Panc1 (cell line): ENCODE results near the gene DYNLRB1. TPM values are rescaled to one million over a fixed set of nuclear protein-coding genes. Genes with fewer than 3 reads are reported as not detected.

Experiments
- ATAC-seq: fragments of 200-7000 bp; cut with Tn5 transposase; 2 replicates; pipeline ENCODE4 v1.9.1; 2020; ENCODE audit warnings: mild to moderate bottlenecking, moderate library complexity
- BruUV-seq: library from RNA; stranded (reverse); fragments of 400-500 nt; replicated peaks from 2 replicates; lab custom pipeline; 2021; lab: Mats Ljungman, UMichigan
- CTCF ChIA-PET: fragments of 300-600 bp; sonication (Branson Sonifier 250); formaldehyde crosslinking; loops from one replicate; lab custom pipeline; 2022; ENCODE audit warnings: antibody characterized with exemption; lab: Charles Lee
- POLR2A ChIA-PET: fragments of 300-600 bp; sonication (Branson Sonifier 250); formaldehyde crosslinking; loops from one replicate; lab custom pipeline; 2022; ENCODE audit warnings: antibody characterized with exemption; lab: Charles Lee
- DNase-seq: peaks from one replicate; pipeline ENCODE4 v3.0.0-alpha.2; 2010; ENCODE audit warnings: low read depth, low spot score
- H3K27ac ChIP-seq: 2 replicates; pipeline ENCODE4 v1.5.1; 2011; ENCODE audit warnings: mild to moderate bottlenecking, low read length, inconsistent platforms
- H3K27me3 ChIP-seq: fragments of 200-500 bp; sonication (Bioruptor generic); 2 replicates; pipeline ENCODE4 v1.6.0; 2014; ENCODE audit warnings: low read length, inconsistent platforms; ENCODE audit not compliant: control insufficient read depth, insufficient read depth
- H3K36me3 ChIP-seq: fragments of 200-500 bp; sonication (Bioruptor generic); 2 replicates; pipeline ENCODE4 v1.5.1; 2014; ENCODE audit warnings: inconsistent platforms, mild to moderate bottlenecking, low read length, moderate library complexity; ENCODE audit not compliant: control insufficient read depth, insufficient read depth
- H3K4me1 ChIP-seq: 2 replicates; pipeline ENCODE4 v1.5.1; 2011; ENCODE audit warnings: inconsistent platforms, mild to moderate bottlenecking, low read length, moderate library complexity; ENCODE audit not compliant: control insufficient read depth, insufficient read depth
- H3K4me3 ChIP-seq, 2 experiments: 2 replicates each; pipeline ENCODE4 v1.5.1; 2011 to 2012; ENCODE audit warnings: low read depth in 2 of 2, low read length in 2 of 2, mild to moderate bottlenecking in 2 of 2, inconsistent platforms in 1 of 2, moderate library complexity in 1 of 2
- H3K9me3 ChIP-seq: fragments of 200-500 bp; sonication (Bioruptor generic); 2 replicates; pipeline ENCODE4 v1.5.1; 2014; ENCODE audit warnings: low read depth, mild to moderate bottlenecking, inconsistent platforms, low read length, moderate library complexity; ENCODE audit not compliant: control insufficient read depth, insufficient read depth
- CTCF ChIP-seq: fragments of 450-650 bp; IDR thresholded peaks from 2 replicates; pipeline ENCODE4 v1.5.1; 2017; ENCODE audit warnings: mild to moderate bottlenecking
- POLR2AphosphoS5 ChIP-seq: IDR thresholded peaks from 2 replicates; pipeline ENCODE4 v1.6.1; 2012; ENCODE audit warnings: mild to moderate bottlenecking, low read depth, low read length, moderate library complexity
- REST ChIP-seq, 2 experiments: IDR thresholded peaks; 2 replicates each; pipeline ENCODE4 v1.6.1; 2011 to 2012; ENCODE audit warnings: low read depth in 2 of 2, control low read depth in 1 of 2, low read length in 1 of 2, mild to moderate bottlenecking in 1 of 2, moderate library complexity in 1 of 2; ENCODE audit not compliant: insufficient read depth in 1 of 2
- SIN3A ChIP-seq: IDR thresholded peaks from 2 replicates; pipeline ENCODE4 v1.6.1; 2012; ENCODE audit warnings: low read depth, mild to moderate bottlenecking, low read length, moderate library complexity, borderline replicate concordance; ENCODE audit not compliant: insufficient read depth
- TCF7L2 ChIP-seq: IDR thresholded peaks from 2 replicates; pipeline ENCODE4 v1.6.1; 2011; ENCODE audit warnings: mild to moderate bottlenecking, low read depth, low read length, inconsistent platforms
- in situ Hi-C: cut with HindIII; loops from 2 replicates; pipeline ENCODE4 v1.10.0; 2016; ENCODE audit warnings: low sequenced_read_pairs, low pct_unique_long_range_greater_than_20kb
- intact Hi-C: fragments of 100-400 bp; cut with micrococcal nuclease; formaldehyde crosslinking; loops from one replicate; pipeline ENCODE4 v1.10.0; 2022; ENCODE audit not compliant: unreplicated experiment
- total RNA-seq: library from RNA; stranded (reverse); gene quantifications from one replicate; pipeline ENCODE4 v1.2.1, GENCODE V29; 2021; ENCODE audit not compliant: unreplicated experiment

Gene DYNLRB1
- total RNA-seq, 1 experiment from 2014 or later, result 155 TPM

GRCh38 chr20:34495307-34495706, 20.9 kb upstream of the DYNLRB1 start:
- intact Hi-C loops, result no loop called here
- no peak for TF ChIP-seq REST (IDR thresholded peaks at IDR 0.05; ENCODE audit: insufficient read depth in 1 of 2, low read depth in 2 of 2, low read length in 1 of 2)
- no peak for TF ChIP-seq POLR2AphosphoS5
- no peak for TF ChIP-seq SIN3A
- TF ChIP-seq TCF7L2, result no peak
- TF ChIP-seq CTCF, result no peak
- Histone ChIP-seq H3K27ac (no peak overlapping the region), H3K4me1 (no peaks in the 10 kb centered on the region), H3K4me3 (no peak overlapping the region), H3K27me3 (no peaks in the 10 kb centered on the region), H3K9me3 (no peaks in the 10 kb centered on the region), H3K36me3 (peaks cover 16% of the 10 kb centered on the region)
- DNase-seq (no peak), ATAC-seq (no peak)
- in situ Hi-C loops, result no loop called here
- CTCF ChIA-PET, result no interaction called here
- POLR2A ChIA-PET, result no interaction called here
- no TSS peak for BruUV-seq

GRCh38 chr20:34495916-34496315, 20.3 kb upstream of the DYNLRB1 start:
- BruUV-seq, result no TSS peak
- intact Hi-C loops, result no loop called here

More at GRCh38 chr20:34495916-34496315, 20.3 kb upstream of the DYNLRB1 start:
- H3K27me3 ChIP-seq, result no peaks in the 10 kb centered on the region
- in situ Hi-C loops, result no loop called here
- no peak for ATAC-seq
- no peak for DNase-seq
- no peak for TF ChIP-seq REST (IDR thresholded peaks at IDR 0.05; ENCODE audit: insufficient read depth in 1 of 2, low read depth in 2 of 2, low read length in 1 of 2)
- no peak for TF ChIP-seq SIN3A
- no peak for TF ChIP-seq POLR2AphosphoS5
- TF ChIP-seq TCF7L2, result no peak
- no peak for TF ChIP-seq CTCF
- POLR2A ChIA-PET, result interaction anchor here (0.6 kb wide), 1 partner anchor 15 kb away, joined by 3 read pairs; no protein-coding TSS in a partner anchor
- CTCF ChIA-PET, result no interaction called here
- H3K4me3 ChIP-seq, result no peak overlapping the region
- peaks cover 10% of the 10 kb centered on the region for H3K36me3 ChIP-seq
- no peak overlapping the region for H3K27ac ChIP-seq
- no peaks in the 10 kb centered on the region for H3K4me1 ChIP-seq
- no peaks in the 10 kb centered on the region for H3K9me3 ChIP-seq
